PC-9 (cell line): ENCODE measurements around the gene NCKAP1. TPM values are rescaled to one million over a fixed set of nuclear protein-coding genes. Genes with fewer than 3 reads are reported as not detected.

ENCODE experiments used
- BruUV-seq: library from RNA; stranded (reverse); fragments of 400-500 nt; replicated peaks from 2 replicates; lab custom pipeline; 2021; lab: Mats Ljungman, UMichigan
- CTCF ChIA-PET: fragments of 300-600 bp; sonication (Branson Sonifier 250); formaldehyde crosslinking; loops from one replicate; lab custom pipeline; 2022; ENCODE audit warnings: antibody characterized with exemption; lab: Charles Lee
- POLR2A ChIA-PET: fragments of 300-600 bp; sonication (Branson Sonifier 250); formaldehyde crosslinking; loops from one replicate; lab custom pipeline; 2022; ENCODE audit warnings: antibody characterized with exemption; ENCODE audit not compliant: unreplicated experiment; lab: Charles Lee
- DNase-seq, 2 experiments: peaks; one replicate each; pipeline versions ENCODE4 v3.0.0 to v3.0.0-alpha.2; 2015 to 2022; ENCODE audit warnings: mixed read lengths in 1 of 2
- H2AFZ ChIP-seq: fragments of 200-600 bp; sonication (generic); 2 replicates; pipeline ENCODE4 v1.8.1; 2017; ENCODE audit warnings: antibody characterized with exemption
- H3F3A ChIP-seq: fragments of 200-600 bp; sonication (generic); 2 replicates; pipeline ENCODE4 v1.8.1; 2017; ENCODE audit warnings: antibody characterized with exemption, mild to moderate bottlenecking, low read depth; ENCODE audit not compliant: insufficient read depth
- H3K27ac ChIP-seq: fragments of 200-600 bp; sonication (generic); 2 replicates; pipeline ENCODE4 v1.6.1; 2016; ENCODE audit warnings: mixed run types
- H3K27me3 ChIP-seq: fragments of 200-600 bp; sonication (generic); 2 replicates; pipeline ENCODE4 v1.6.1; 2016; ENCODE audit warnings: low read depth, mixed run types; ENCODE audit not compliant: insufficient read depth
- H3K36me3 ChIP-seq: fragments of 200-600 bp; sonication (generic); 2 replicates; pipeline ENCODE4 v1.6.1; 2016; ENCODE audit warnings: low read depth, mixed run types
- H3K4me1 ChIP-seq: fragments of 200-600 bp; sonication (generic); replicated peaks from 2 replicates; pipeline ENCODE4 v1.6.1; 2016; ENCODE audit warnings: mixed run types; ENCODE audit not compliant: insufficient read depth
- H3K4me2 ChIP-seq: fragments of 200-600 bp; sonication (generic); 2 replicates; pipeline ENCODE4 v1.6.1; 2017; ENCODE audit warnings: mixed run types
- H3K4me3 ChIP-seq: fragments of 200-600 bp; sonication (generic); 2 replicates; pipeline ENCODE4 v1.6.1; 2016; ENCODE audit warnings: mixed run types
- H3K79me2 ChIP-seq: fragments of 200-600 bp; sonication (generic); 2 replicates; pipeline ENCODE4 v1.6.1; 2017; ENCODE audit warnings: low read depth, mixed run types
- H3K9me2 ChIP-seq: fragments of 200-600 bp; sonication (generic); 2 replicates; pipeline ENCODE4 v1.8.1; 2017; ENCODE audit warnings: mild to moderate bottlenecking; ENCODE audit not compliant: insufficient read depth
- H3K9me3 ChIP-seq: fragments of 200-600 bp; sonication (generic); 2 replicates; pipeline ENCODE4 v1.8.1; 2016; ENCODE audit warnings: low read depth; ENCODE audit not compliant: insufficient read depth
- H4K20me1 ChIP-seq: fragments of 200-600 bp; sonication (generic); 2 replicates; pipeline ENCODE4 v1.8.1; 2017; ENCODE audit not compliant: insufficient read depth
- EZH2 ChIP-seq: fragments of 200-600 bp; sonication (generic); IDR thresholded peaks from 2 replicates; pipeline ENCODE4 v1.8.0; 2017; ENCODE audit warnings: antibody characterized with exemption, low read depth
- intact Hi-C: fragments of 100-400 bp; cut with micrococcal nuclease; formaldehyde crosslinking; loops from one replicate; pipeline ENCODE4 v1.10.0; 2022; ENCODE audit not compliant: unreplicated experiment
- total RNA-seq: library from RNA; stranded (reverse); gene quantifications from 2 replicates; pipeline ENCODE4 v1.2.3, GENCODE V29; 2021
- TF ChIP-seq, protein P1 (sequence below): fragments of 200-600 bp; sonication (generic); conservative IDR thresholded peaks from 2 replicates; pipeline ENCODE4 v1.6.1; 2017; ENCODE audit warnings: mixed run types, antibody characterized with exemption, mild to moderate bottlenecking, moderate library complexity

The NCKAP1 gene
- total RNA-seq, 1 experiment from 2014 or later: 308 TPM

DNA sequence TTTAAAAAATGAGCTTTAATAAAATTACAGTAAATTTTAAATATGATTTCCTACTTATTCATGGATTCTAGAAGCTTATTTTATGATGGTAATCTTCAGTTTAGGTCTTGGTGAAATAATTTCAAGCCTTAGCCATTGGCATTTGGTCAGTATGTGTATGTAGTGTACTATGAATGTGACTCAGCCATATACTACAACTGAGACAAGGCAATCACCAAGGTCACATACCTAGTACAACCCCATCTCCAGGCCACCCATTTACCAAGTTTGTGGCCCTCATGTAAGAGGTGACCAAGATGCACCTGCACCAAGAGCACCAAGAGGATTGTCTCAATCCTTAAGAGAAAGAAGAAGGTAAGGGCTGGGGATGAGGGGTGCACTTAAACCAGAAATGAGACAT, 117.0 kb downstream of the NCKAP1 start:
- H3K27me3 ChIP-seq: no peaks in the 10 kb centered on the region
- no peak overlapping the region for H3K4me2 ChIP-seq
- BruUV-seq: no TSS peak
- DNase-seq: no peak
- no peaks in the 10 kb centered on the region for H3K9me2 ChIP-seq
- no peaks in the 10 kb centered on the region for H3K9me3 ChIP-seq
- H3K27ac ChIP-seq: no peak overlapping the region
- ChIA-PET POLR2A (no interaction called here), CTCF (no interaction called here)
- H3K4me1 ChIP-seq: peaks cover 9% of the 10 kb centered on the region
- intact Hi-C loops: no loop called here
- H3F3A ChIP-seq: peaks cover 44% of the 10 kb centered on the region
- peaks cover 61% of the 10 kb centered on the region for H3K36me3 ChIP-seq
- H3K4me3 ChIP-seq: no peak overlapping the region
- peaks cover 6% of the 10 kb centered on the region for H4K20me1 ChIP-seq
- no peaks in the 10 kb centered on the region for H3K79me2 ChIP-seq
- TF ChIP-seq EZH2: no peak
- TF ChIP-seq, protein P1, sequence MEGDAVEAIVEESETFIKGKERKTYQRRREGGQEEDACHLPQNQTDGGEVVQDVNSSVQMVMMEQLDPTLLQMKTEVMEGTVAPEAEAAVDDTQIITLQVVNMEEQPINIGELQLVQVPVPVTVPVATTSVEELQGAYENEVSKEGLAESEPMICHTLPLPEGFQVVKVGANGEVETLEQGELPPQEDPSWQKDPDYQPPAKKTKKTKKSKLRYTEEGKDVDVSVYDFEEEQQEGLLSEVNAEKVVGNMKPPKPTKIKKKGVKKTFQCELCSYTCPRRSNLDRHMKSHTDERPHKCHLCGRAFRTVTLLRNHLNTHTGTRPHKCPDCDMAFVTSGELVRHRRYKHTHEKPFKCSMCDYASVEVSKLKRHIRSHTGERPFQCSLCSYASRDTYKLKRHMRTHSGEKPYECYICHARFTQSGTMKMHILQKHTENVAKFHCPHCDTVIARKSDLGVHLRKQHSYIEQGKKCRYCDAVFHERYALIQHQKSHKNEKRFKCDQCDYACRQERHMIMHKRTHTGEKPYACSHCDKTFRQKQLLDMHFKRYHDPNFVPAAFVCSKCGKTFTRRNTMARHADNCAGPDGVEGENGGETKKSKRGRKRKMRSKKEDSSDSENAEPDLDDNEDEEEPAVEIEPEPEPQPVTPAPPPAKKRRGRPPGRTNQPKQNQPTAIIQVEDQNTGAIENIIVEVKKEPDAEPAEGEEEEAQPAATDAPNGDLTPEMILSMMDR: no peak
- no peak overlapping the region for H2AFZ ChIP-seq

DNA sequence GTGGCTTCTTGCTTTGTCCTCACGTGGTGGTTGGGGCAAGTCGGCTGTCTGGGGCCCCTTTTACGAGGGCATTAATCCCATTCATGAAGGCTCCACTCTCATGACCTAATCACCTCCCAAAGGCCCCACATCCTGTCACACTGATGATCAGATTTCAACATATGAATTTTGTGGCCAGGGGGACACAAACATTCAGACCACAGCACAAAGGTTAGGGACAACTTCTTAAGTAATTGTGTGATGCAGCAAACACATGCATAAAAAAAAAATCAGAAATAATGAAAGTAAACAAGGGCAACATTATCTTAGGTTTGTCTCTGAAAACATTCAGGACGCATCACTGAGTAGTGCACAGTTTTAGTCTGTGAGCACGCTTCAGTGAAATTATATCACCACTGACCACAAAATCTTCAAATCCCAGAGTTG, 117.6 kb downstream of the NCKAP1 start:
- ChIA-PET CTCF (no interaction called here), POLR2A (no interaction called here)
- intact Hi-C loops: no loop called here
- Histone ChIP-seq H3K36me3 (peaks cover 55% of the 10 kb centered on the region), H3F3A (peaks cover 49% of the 10 kb centered on the region), H3K27ac (no peak overlapping the region), H3K4me2 (no peak overlapping the region), H3K9me3 (no peaks in the 10 kb centered on the region), H3K4me3 (no peak overlapping the region), H3K4me1 (peaks cover 15% of the 10 kb centered on the region), H3K27me3 (no peaks in the 10 kb centered on the region), H4K20me1 (peaks cover 9% of the 10 kb centered on the region), H3K9me2 (no peaks in the 10 kb centered on the region), H2AFZ (no peak overlapping the region), H3K79me2 (no peaks in the 10 kb centered on the region)
- no peak for DNase-seq
- BruUV-seq: no TSS peak
- TF ChIP-seq, protein P1: no peak
- no peak for TF ChIP-seq EZH2

DNA sequence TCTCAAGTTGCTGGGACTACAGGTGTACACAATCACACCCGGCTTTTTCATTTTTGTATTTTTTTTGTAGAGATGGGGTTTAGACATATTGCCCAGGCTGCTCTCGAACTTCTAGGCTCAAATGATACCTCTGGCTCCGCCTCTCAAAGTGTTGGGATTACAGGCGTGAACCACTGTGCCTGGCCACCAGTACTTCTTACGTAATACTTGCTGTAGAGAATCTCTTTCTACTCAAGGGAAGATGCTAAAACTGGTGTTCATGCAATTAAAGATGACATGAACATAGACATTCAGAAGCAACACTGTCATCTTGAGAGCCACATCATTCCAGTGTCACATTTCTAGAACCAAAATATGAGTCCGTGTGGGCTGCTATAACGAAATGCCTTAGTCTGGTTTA, 118.2 kb downstream of the NCKAP1 start:
- peaks cover 19% of the 10 kb centered on the region for H3K4me1 ChIP-seq
- peaks cover 50% of the 10 kb centered on the region for H3K36me3 ChIP-seq
- TF ChIP-seq, protein P1: no peak
- no peak for TF ChIP-seq EZH2
- H3K9me3 ChIP-seq: no peaks in the 10 kb centered on the region
- POLR2A ChIA-PET: no interaction called here
- no peaks in the 10 kb centered on the region for H3K79me2 ChIP-seq
- intact Hi-C loops: no loop called here
- no peaks in the 10 kb centered on the region for H3K27me3 ChIP-seq
- no peaks in the 10 kb centered on the region for H3K9me2 ChIP-seq
- no peak overlapping the region for H3K27ac ChIP-seq
- peaks cover 50% of the 10 kb centered on the region for H3F3A ChIP-seq
- no peak for DNase-seq
- no peak overlapping the region for H3K4me2 ChIP-seq
- H4K20me1 ChIP-seq: peaks cover 9% of the 10 kb centered on the region
- H3K4me3 ChIP-seq: no peak overlapping the region
- CTCF ChIA-PET: no interaction called here
- no TSS peak for BruUV-seq
- no peak overlapping the region for H2AFZ ChIP-seq
